Measurements from ENCODE around the gene ARSK. TPM values are rescaled to one million over a fixed set of nuclear protein-coding genes. Genes with fewer than 3 reads are reported as not detected.

ARSK gene
- total and polyA plus RNA-seq, 2 of the 13 experiments (the other 11 are each of a cell fraction or from before 2014, with no cell fraction given): 7.9 TPM

- CTCF ChIA-PET (ENCODE audit: low intra/inter-chr PET ratio, low total read pairs): no interaction called here
- no TSS peak for BruUV-seq (replicated peaks)
These were observed 78.8 kb downstream of the ARSK start for GRCh38 chr5:95633671-95634070.

GRCh38 chr5:95634081-95634480 lies 79.2 kb downstream of the ARSK start:
- no peak for FAIRE-seq
- intact Hi-C loops (cut with micrococcal nuclease; ENCODE audit: unreplicated experiment) (no loop called here), in situ Hi-C loops (cut with HindIII; ENCODE audit: extremely low pct_ligation_motif_present, low pct_unique_long_range_greater_than_20kb) (loop anchor here (25.0 kb wide), 1 partner anchor 703 kb away; no protein-coding TSS in a partner anchor)
- Histone ChIP-seq H3K27me3 (ENCODE audit: control insufficient read depth in 1 of 2, insufficient read depth in 2 of 2, low read length in 2 of 2) (peaks cover 0 to 14% of the 10 kb centered on the region in 2 experiments; a peak in 2 of 5 replicates), H2AFZ (ENCODE audit: low read length) (no peak overlapping the region), H3K9me3 (ENCODE audit: low read length) (no peaks in the 10 kb centered on the region), H3K79me2 (ENCODE audit: insufficient read depth, low read length) (no peaks in the 10 kb centered on the region), H3K36me3 (replicated peaks in 1 of 2; ENCODE audit: control insufficient read depth in 1 of 2, insufficient read depth in 2 of 2, low read length in 2 of 2) (no peaks in the 10 kb centered on the region), H4K20me1 (ENCODE audit: insufficient read depth, low read length) (no peaks in the 10 kb centered on the region), H3K4me3 (replicated peaks in 1 of 3; ENCODE audit: insufficient read depth in 1 of 3, low read depth in 2 of 3, low read length in 3 of 3) (no peak overlapping the region), H3K4me1 (ENCODE audit: insufficient read depth, low read length) (no peaks in the 10 kb centered on the region), H3K9ac (ENCODE audit: insufficient read depth, low read depth, low read length) (no peak overlapping the region), H3K4me2 (ENCODE audit: low read depth, low read length) (no peak overlapping the region), H3K27ac (ENCODE audit: extremely low read length, insufficient read depth, low read length) (no peak overlapping the region)
- no TSS peak for BruUV-seq (replicated peaks)
- no peak for DNase-seq (ENCODE audit: low spot score)
- POLR2A ChIA-PET: no interaction called here
- no peak for ATAC-seq
- CTCF ChIA-PET (ENCODE audit: low intra/inter-chr PET ratio, low total read pairs): no interaction called here
- 27% methylated on average over 3 of the region's 3 CpGs for WGBS (ENCODE audit: low lambda C conversion rate)
- TF ChIP-seq ZNF282 (IDR thresholded peaks at IDR 0.05; ENCODE audit: partially characterized antibody): no peak
- TF ChIP-seq ZNF317 (CRISPR knock-in tag; IDR thresholded peaks at IDR 0.05): no peak
- TF ChIP-seq ATAD3A (CRISPR knock-in tag; IDR thresholded peaks at IDR 0.05): no peak
- TF ChIP-seq SMC3 (IDR thresholded peaks at IDR 0.05; ENCODE audit: low read length): no peak
- no peak for TF ChIP-seq MLLT10 (CRISPR knock-in tag; IDR thresholded peaks at IDR 0.05)
- no peak for TF ChIP-seq THAP7 (CRISPR knock-in tag; IDR thresholded peaks at IDR 0.05)
- no peak for TF ChIP-seq FIP1L1 (IDR thresholded peaks at IDR 0.05; ENCODE audit: borderline replicate concordance, insufficient read depth, low read depth, low read length)
- no peak for TF ChIP-seq PAWR (CRISPR knock-in tag; IDR thresholded peaks at IDR 0.05; ENCODE audit: borderline replicate concordance)
- TF ChIP-seq ZNF569 (CRISPR knock-in tag; IDR thresholded peaks at IDR 0.05; ENCODE audit: borderline replicate concordance): no peak
- no peak for TF ChIP-seq ZNF512 (CRISPR knock-in tag; IDR thresholded peaks at IDR 0.05)
- TF ChIP-seq ZNF205 (CRISPR knock-in tag; IDR thresholded peaks at IDR 0.05): no peak
- TF ChIP-seq ETS1 (CRISPR knock-in tag; IDR thresholded peaks at IDR 0.05): no peak

More at GRCh38 chr5:95633671-95634070, 78.8 kb downstream of the ARSK start:
- ATAC-seq (no peak), FAIRE-seq (no peak), DNase-seq (ENCODE audit: low spot score) (no peak)
- in situ Hi-C loops (cut with HindIII; ENCODE audit: extremely low pct_ligation_motif_present, low pct_unique_long_range_greater_than_20kb) (loop anchor here (25.0 kb wide), 1 partner anchor 704 kb away; no protein-coding TSS in a partner anchor), intact Hi-C loops (cut with micrococcal nuclease; ENCODE audit: unreplicated experiment) (no loop called here)
- Histone ChIP-seq H2AFZ (ENCODE audit: low read length) (no peak overlapping the region), H3K79me2 (ENCODE audit: insufficient read depth, low read length) (no peaks in the 10 kb centered on the region), H3K27ac (ENCODE audit: extremely low read length, insufficient read depth, low read length) (no peak overlapping the region), H3K4me1 (ENCODE audit: insufficient read depth, low read length) (no peaks in the 10 kb centered on the region), H4K20me1 (ENCODE audit: insufficient read depth, low read length) (no peaks in the 10 kb centered on the region), H3K36me3 (replicated peaks in 1 of 2; ENCODE audit: control insufficient read depth in 1 of 2, insufficient read depth in 2 of 2, low read length in 2 of 2) (no peaks in the 10 kb centered on the region), H3K27me3 (ENCODE audit: control insufficient read depth in 1 of 2, insufficient read depth in 2 of 2, low read length in 2 of 2) (peaks cover 0 to 14% of the 10 kb centered on the region in 2 experiments; a peak in 2 of 5 replicates), H3K9ac (ENCODE audit: insufficient read depth, low read depth, low read length) (no peak overlapping the region), H3K4me2 (ENCODE audit: low read depth, low read length) (no peak overlapping the region), H3K4me3 (replicated peaks in 1 of 3; ENCODE audit: insufficient read depth in 1 of 3, low read depth in 2 of 3, low read length in 3 of 3) (no peak overlapping the region), H3K9me3 (ENCODE audit: low read length) (no peaks in the 10 kb centered on the region)
- 60% methylated on average over 3 of the region's 3 CpGs for WGBS (ENCODE audit: low lambda C conversion rate)
- TF ChIP-seq EED (CRISPR knock-in tag; IDR thresholded peaks at IDR 0.05) (no peak), ZNF747 (CRISPR knock-in tag; IDR thresholded peaks at IDR 0.05; ENCODE audit: borderline replicate concordance) (no peak), ZFP41 (CRISPR knock-in tag; IDR thresholded peaks at IDR 0.05; ENCODE audit: borderline replicate concordance) (no peak), ADNP (CRISPR knock-in tag; IDR thresholded peaks at IDR 0.05) (no peak), FOXM1 (CRISPR knock-in tag; IDR thresholded peaks at IDR 0.05) (no peak), SRY (CRISPR knock-in tag; IDR thresholded peaks at IDR 0.05) (no peak), ZNF761 (CRISPR knock-in tag; conservative IDR thresholded peaks at IDR 0.05) (no peak)
- POLR2A ChIA-PET: no interaction called here

Data from HepG2 (cell line).